SK-N-SH (cell line): ENCODE measurements around the gene B4GALNT3. TPM values are rescaled to one million over a fixed set of nuclear protein-coding genes. Genes with fewer than 3 reads are reported as not detected.

Experiments used
- CTCF ChIA-PET: fragments of 300-600, 350-600 bp; formaldehyde crosslinking; extraction: SDS; loops from one replicate; lab custom pipeline; 2021; lab: Yijun Ruan, JAX
- POLR2A ChIA-PET: fragments of 350-600 bp; sonication (Branson Sonifier 250); formaldehyde crosslinking; extraction: SDS; loops from one replicate; lab custom pipeline; 2020; ENCODE audit warnings: antibody characterized with exemption, inconsistent platforms; lab: Yijun Ruan, JAX
- DNase-seq: peaks from one replicate; pipeline ENCODE4 v3.0.0; 2012
- H2AFZ ChIP-seq: fragments of 200-600 bp; sonication (generic); 2 replicates; pipeline ENCODE4 v1.8.1; 2016; ENCODE audit warnings: antibody characterized with exemption, mild to moderate bottlenecking, low read depth
- H3F3A ChIP-seq: fragments of 200-600 bp; sonication (generic); replicated peaks from 2 replicates; pipeline ENCODE3; 2016; ENCODE audit warnings: antibody characterized with exemption, mild to moderate bottlenecking; ENCODE audit not compliant: insufficient read depth
- H3K27ac ChIP-seq, 2 experiments: fragments of 200-500 bp in 1 of 2; fragments of 200-600 bp in 1 of 2; sonication (Bioruptor generic) in 1 of 2; sonication (generic), shearing (Covaris generic) in 1 of 2; 2 replicates each; pipeline versions ENCODE4 v1.5.1 to v1.6.1; 2014 to 2016; ENCODE audit warnings: low read depth in 2 of 2, inconsistent platforms in 1 of 2, low read length in 1 of 2, mild to moderate bottlenecking in 1 of 2, mixed read lengths in 1 of 2
- H3K27me3 ChIP-seq: fragments of 200-600 bp; sonication (generic), shearing (Covaris generic); 2 replicates; pipeline ENCODE4 v1.6.1; 2016; ENCODE audit warnings: mixed run types; ENCODE audit not compliant: insufficient read depth
- H3K36me3 ChIP-seq, 2 experiments: fragments of 200-500 bp in 1 of 2; fragments of 200-600 bp in 1 of 2; sonication (Bioruptor generic) in 1 of 2; sonication (generic) in 1 of 2; replicated peaks in 1 of 2; 2 replicates each; pipeline versions ENCODE3 to v1.5.1; 2014 to 2016; ENCODE audit warnings: low read length in 1 of 2, mild to moderate bottlenecking in 1 of 2; ENCODE audit not compliant: insufficient read depth in 2 of 2, control insufficient read depth in 1 of 2
- H3K4me1 ChIP-seq, 2 experiments: fragments of 200-500 bp in 1 of 2; fragments of 200-600 bp in 1 of 2; sonication (Bioruptor generic) in 1 of 2; sonication (generic), shearing (Covaris generic) in 1 of 2; 2 replicates each; pipeline versions ENCODE4 v1.5.1 to v1.6.1; 2014 to 2016; ENCODE audit warnings: low read depth in 1 of 2, low read length in 1 of 2, mixed run types in 1 of 2; ENCODE audit not compliant: insufficient read depth in 2 of 2, control insufficient read depth in 1 of 2
- H3K4me2 ChIP-seq: fragments of 200-600 bp; sonication (generic), shearing (Covaris generic); 2 replicates; pipeline ENCODE4 v1.6.1; 2017; ENCODE audit warnings: mixed run types
- H3K4me3 ChIP-seq, 2 experiments: fragments of 200-500 bp in 1 of 2; fragments of 200-600 bp in 1 of 2; sonication (Bioruptor generic) in 1 of 2; sonication (generic), shearing (Covaris generic) in 1 of 2; 2 replicates each; pipeline versions ENCODE4 v1.5.1 to v1.8.1; 2014 to 2016; ENCODE audit warnings: low read depth in 2 of 2, inconsistent platforms in 1 of 2, low read length in 1 of 2, mild to moderate bottlenecking in 1 of 2, mixed read lengths in 1 of 2, moderate library complexity in 1 of 2
- H3K79me2 ChIP-seq: fragments of 200-600 bp; sonication (generic); 2 replicates; pipeline ENCODE4 v1.8.1; 2017; ENCODE audit warnings: mild to moderate bottlenecking; ENCODE audit not compliant: insufficient read depth
- H3K9ac ChIP-seq: fragments of 200-600 bp; sonication (generic); 2 replicates; pipeline ENCODE4 v1.6.1; 2017; ENCODE audit warnings: mixed run types
- H3K9me2 ChIP-seq: fragments of 200-600 bp; sonication (generic); 2 replicates; pipeline ENCODE4 v1.6.1; 2017; ENCODE audit warnings: mixed run types
- H3K9me3 ChIP-seq: fragments of 200-600 bp; sonication (generic); 2 replicates; pipeline ENCODE4 v1.6.1; 2017; ENCODE audit warnings: mixed run types, mild to moderate bottlenecking, moderate library complexity
- H4K20me1 ChIP-seq: fragments of 200-600 bp; sonication (generic); 2 replicates; pipeline ENCODE4 v1.6.1; 2017; ENCODE audit warnings: mild to moderate bottlenecking, mixed run types; ENCODE audit not compliant: insufficient read depth
- CHD2 ChIP-seq: fragments of 150-350 bp; IDR thresholded peaks from 2 replicates; pipeline ENCODE4 v1.6.1; 2018; ENCODE audit warnings: low read length; ENCODE audit not compliant: partially characterized antibody
- EP300 ChIP-seq, 2 experiments: IDR thresholded peaks; 2 replicates each; pipeline versions ENCODE4 v1.4.0 to v1.6.1; 2012; ENCODE audit warnings: borderline replicate concordance in 1 of 2, low read depth in 1 of 2, low read length in 1 of 2
- FOSL2 ChIP-seq: IDR thresholded peaks from 2 replicates; pipeline ENCODE4 v1.4.0; 2012; ENCODE audit warnings: low read depth, mild to moderate bottlenecking, moderate library complexity, borderline replicate concordance
- FOXJ3 ChIP-seq: sonication (generic); formaldehyde crosslinking; IDR thresholded peaks from 2 replicates; pipeline ENCODE4 v1.5.1; 2020; ENCODE audit warnings: mild to moderate bottlenecking, missing genetic modification reagents
- FOXM1 ChIP-seq: IDR thresholded peaks from 2 replicates; pipeline ENCODE4 v1.4.0; 2012; ENCODE audit warnings: low read depth, mild to moderate bottlenecking
- JUND ChIP-seq: IDR thresholded peaks from 2 replicates; pipeline ENCODE4 v1.4.0; 2012
- MAX ChIP-seq: IDR thresholded peaks from 2 replicates; pipeline ENCODE4 v1.4.0; 2012; ENCODE audit warnings: low read depth
- MEF2A ChIP-seq: IDR thresholded peaks from 2 replicates; pipeline ENCODE4 v1.4.0; 2012; ENCODE audit warnings: low read depth, borderline replicate concordance
- NRF1 ChIP-seq: IDR thresholded peaks from 2 replicates; pipeline ENCODE4 v1.6.1; 2012; ENCODE audit warnings: low read depth, mild to moderate bottlenecking, low read length
- POLR2AphosphoS5 ChIP-seq: IDR thresholded peaks from 2 replicates; pipeline ENCODE4 v1.6.1; 2012; ENCODE audit warnings: low read depth, low read length
- RAD21 ChIP-seq: IDR thresholded peaks from 2 replicates; pipeline ENCODE4 v1.6.1; 2012; ENCODE audit warnings: mild to moderate bottlenecking, low read length
- RCOR1 ChIP-seq: fragments of 150-350 bp; IDR thresholded peaks from 2 replicates; pipeline ENCODE4 v1.6.1; 2017; ENCODE audit warnings: antibody characterized with exemption, low read length
- REST ChIP-seq: IDR thresholded peaks from 2 replicates; pipeline ENCODE4 v1.6.1; 2012; ENCODE audit warnings: mild to moderate bottlenecking, low read depth, low read length, moderate library complexity
- RXRA ChIP-seq: IDR thresholded peaks from 2 replicates; pipeline ENCODE4 v1.4.0; 2012; ENCODE audit warnings: low read depth, mild to moderate bottlenecking, borderline replicate concordance
- SIN3A ChIP-seq: IDR thresholded peaks from 2 replicates; pipeline ENCODE4 v1.6.1; 2012; ENCODE audit warnings: low read depth, mild to moderate bottlenecking, low read length, moderate library complexity, borderline replicate concordance
- TAF1 ChIP-seq: IDR thresholded peaks from 2 replicates; pipeline ENCODE4 v1.6.1; 2012; ENCODE audit warnings: low read depth, mild to moderate bottlenecking, low read length, moderate library complexity, borderline replicate concordance
- TCF12 ChIP-seq: IDR thresholded peaks from 2 replicates; pipeline ENCODE4 v1.4.0; 2012
- TEAD4 ChIP-seq: IDR thresholded peaks from 2 replicates; pipeline ENCODE4 v1.4.0; 2012; ENCODE audit warnings: mild to moderate bottlenecking, borderline replicate concordance; ENCODE audit not compliant: insufficient read depth
- YY1 ChIP-seq: IDR thresholded peaks from 2 replicates; pipeline ENCODE4 v1.4.0; 2012; ENCODE audit warnings: low read depth, mild to moderate bottlenecking
- ZBTB33 ChIP-seq: IDR thresholded peaks from 2 replicates; pipeline ENCODE4 v1.4.0; 2012; ENCODE audit warnings: low read depth, borderline replicate concordance
- WGBS: methylation state at CpG from one replicate; pipeline ENCODE4 v1.1.6; 2017; ENCODE audit warnings: low lambda C conversion rate; 5-methylcytosine and 5-hydroxymethylcytosine counted together
- polyA plus RNA-seq, 3 experiments: library from polyadenylated mRNA; depleted of rRNA; stranded (reverse); fragments of >200 nt; gene quantifications; 2 replicates each; pipeline ENCODE4 v1.2.3, GENCODE V29; 2012
- TF ChIP-seq, protein P1 (sequence below): fragments of 150-350 bp; IDR thresholded peaks from 2 replicates; pipeline ENCODE4 v1.6.1; 2017; ENCODE audit warnings: antibody characterized with exemption, low read length, low read depth, borderline replicate concordance
- TF ChIP-seq, protein P2 (sequence below): fragments of 150-350 bp; IDR thresholded peaks from 2 replicates; pipeline ENCODE4 v1.6.1; 2016; ENCODE audit warnings: mild to moderate bottlenecking, low read depth, low read length

Gene B4GALNT3
- polyA plus RNA-seq, 1 of the 3 experiments (the other 2 are of a cell fraction) = 0.53 TPM

DNA sequence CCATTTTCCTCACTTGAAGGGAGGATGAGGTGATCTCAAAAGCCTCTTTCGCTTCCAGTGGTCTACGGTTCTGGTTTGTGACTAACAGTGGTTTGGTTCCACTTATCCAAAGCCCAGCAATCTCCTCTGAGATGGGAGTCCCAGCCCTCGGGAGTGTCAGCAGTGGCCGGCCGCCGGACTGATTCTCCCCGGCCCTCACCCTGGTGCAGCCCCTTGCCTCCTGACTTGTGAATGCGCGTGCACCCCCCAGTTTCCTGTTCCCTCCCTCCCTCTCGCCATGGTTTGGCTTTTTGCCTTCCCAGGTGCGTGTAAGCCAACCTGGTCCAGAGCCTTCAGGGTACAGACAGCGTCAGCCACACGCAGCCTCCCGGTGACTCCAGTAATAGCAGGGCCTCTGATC lies 74.5 kb downstream of the B4GALNT3 start:
- no peak for DNase-seq
- H3K27ac ChIP-seq = no peak overlapping the region
- H2AFZ ChIP-seq = no peak overlapping the region
- H3K9me3 ChIP-seq = no peaks in the 10 kb centered on the region
- no peak overlapping the region for H3K9ac ChIP-seq
- H3K27me3 ChIP-seq = no peaks in the 10 kb centered on the region; the same call in 1 of the 2 replicates
- no peaks in the 10 kb centered on the region for H3K36me3 ChIP-seq
- 83% methylated on average over 12 of the region's 14 CpGs for WGBS
- no peaks in the 10 kb centered on the region for H3K79me2 ChIP-seq
- TF ChIP-seq EP300 (IDR thresholded peaks at IDR 0.05; ENCODE audit: borderline replicate concordance in 1 of 2, low read depth in 1 of 2, low read length in 1 of 2) (no peak), TAF1 (no peak), CHD2 (no peak), FOXJ3 (CRISPR knock-in tag) (no peak), POLR2AphosphoS5 (no peak), TCF12 (no peak), ZBTB33 (no peak), FOXM1 (no peak), REST (no peak)
- H3K4me2 ChIP-seq = no peak overlapping the region
- no peaks in the 10 kb centered on the region for H4K20me1 ChIP-seq
- no peak overlapping the region for H3K4me3 ChIP-seq
- no peaks in the 10 kb centered on the region for H3K9me2 ChIP-seq
- no peaks in the 10 kb centered on the region for H3F3A ChIP-seq
- ChIA-PET POLR2A (no interaction called here), CTCF (interaction anchor here (2.8 to 17.8 kb wide), 3 partner anchors 13 to 84 kb away, joined by 25 to 560 read pairs (median 51); partner anchors contain the start of gene B4GALNT3)
- peaks cover 0 to 6% of the 10 kb centered on the region in 2 experiments; a peak in 2 of 4 replicates for H3K4me1 ChIP-seq

GRCh38 chr12:535396-535795 lies 75.7 kb downstream of the B4GALNT3 start:
- Histone ChIP-seq H3K79me2 (no peaks in the 10 kb centered on the region), H3K27me3 (no peaks in the 10 kb centered on the region; the same call in 1 of the 2 replicates), H4K20me1 (no peaks in the 10 kb centered on the region), H3K9me2 (no peaks in the 10 kb centered on the region), H3K4me1 (peaks cover 0 to 6% of the 10 kb centered on the region in 2 experiments; a peak in 1 of 4 replicates), H3K4me2 (no peak overlapping the region), H3K36me3 (no peaks in the 10 kb centered on the region), H3F3A (no peaks in the 10 kb centered on the region), H3K4me3 (no peak overlapping the region), H3K9me3 (no peaks in the 10 kb centered on the region), H3K9ac (no peak overlapping the region), H2AFZ (no peak overlapping the region), H3K27ac (no peak overlapping the region)
- POLR2A ChIA-PET = no interaction called here
- CTCF ChIA-PET = interaction anchor here (5.3 to 17.8 kb wide), 2 partner anchors 12 to 85 kb away, joined by 51 to 560 read pairs; partner anchors contain the start of gene B4GALNT3
- DNase-seq = no peak
- WGBS = 74% methylated on average over 5 of the region's 7 CpGs
- no peak for TF ChIP-seq RXRA
- no peak for TF ChIP-seq TEAD4
- TF ChIP-seq SIN3A = no peak
- no peak for TF ChIP-seq NRF1
- TF ChIP-seq RCOR1 = no peak
- TF ChIP-seq FOSL2 = no peak
- no peak for TF ChIP-seq MEF2A
- TF ChIP-seq, protein P1, sequence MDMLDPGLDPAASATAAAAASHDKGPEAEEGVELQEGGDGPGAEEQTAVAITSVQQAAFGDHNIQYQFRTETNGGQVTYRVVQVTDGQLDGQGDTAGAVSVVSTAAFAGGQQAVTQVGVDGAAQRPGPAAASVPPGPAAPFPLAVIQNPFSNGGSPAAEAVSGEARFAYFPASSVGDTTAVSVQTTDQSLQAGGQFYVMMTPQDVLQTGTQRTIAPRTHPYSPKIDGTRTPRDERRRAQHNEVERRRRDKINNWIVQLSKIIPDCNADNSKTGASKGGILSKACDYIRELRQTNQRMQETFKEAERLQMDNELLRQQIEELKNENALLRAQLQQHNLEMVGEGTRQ = no peak
- no peak for TF ChIP-seq RAD21
- TF ChIP-seq POLR2AphosphoS5 = no peak
- TF ChIP-seq, protein P2, sequence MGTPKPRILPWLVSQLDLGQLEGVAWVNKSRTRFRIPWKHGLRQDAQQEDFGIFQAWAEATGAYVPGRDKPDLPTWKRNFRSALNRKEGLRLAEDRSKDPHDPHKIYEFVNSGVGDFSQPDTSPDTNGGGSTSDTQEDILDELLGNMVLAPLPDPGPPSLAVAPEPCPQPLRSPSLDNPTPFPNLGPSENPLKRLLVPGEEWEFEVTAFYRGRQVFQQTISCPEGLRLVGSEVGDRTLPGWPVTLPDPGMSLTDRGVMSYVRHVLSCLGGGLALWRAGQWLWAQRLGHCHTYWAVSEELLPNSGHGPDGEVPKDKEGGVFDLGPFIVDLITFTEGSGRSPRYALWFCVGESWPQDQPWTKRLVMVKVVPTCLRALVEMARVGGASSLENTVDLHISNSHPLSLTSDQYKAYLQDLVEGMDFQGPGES = no peak
- TF ChIP-seq YY1 = no peak
- no peak for TF ChIP-seq JUND
- TF ChIP-seq TCF12 = no peak
- no peak for TF ChIP-seq MAX
